Measurements from ENCODE around the gene AQP7.
"Not testable (repeated sequence)": the region's sequence is repeated elsewhere in the genome, so short reads cannot be mapped to it uniquely, and the experiment has no call there.

AQP7 gene

DNA sequence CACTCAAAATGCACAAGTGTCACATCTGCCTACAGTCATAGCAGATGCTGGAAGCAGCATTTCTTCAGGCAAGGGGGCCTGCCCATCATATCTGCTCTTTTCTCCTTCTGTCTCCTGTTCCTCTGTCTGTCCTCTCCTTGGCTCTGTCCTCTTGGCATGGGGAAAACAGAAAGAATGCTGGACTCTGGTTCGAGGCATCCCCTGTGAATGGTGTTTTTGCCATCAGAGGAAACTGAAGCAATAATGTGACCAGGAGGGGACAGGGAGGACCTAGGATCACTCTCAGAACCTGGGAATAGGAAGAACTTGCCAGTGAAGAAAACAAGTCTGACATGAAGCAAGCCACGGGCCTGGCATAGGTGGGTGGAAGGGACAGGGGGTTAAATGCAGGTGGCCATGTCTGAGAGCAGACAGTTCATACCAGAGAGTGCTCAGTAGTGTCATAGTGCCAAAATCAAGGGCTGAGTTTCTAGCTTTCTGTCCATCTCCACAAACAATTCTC lies 35.3 kb downstream of the AQP7 start:
- no peak for DNase-seq

GRCh38 chr9:33364814-33365213 lies 37.6 kb downstream of the AQP7 start:
- not testable (repeated sequence) for DNase-seq

GRCh38 chr9:33364127-33364526 lies 38.2 kb downstream of the AQP7 start:
- no peak for DNase-seq

DNA sequence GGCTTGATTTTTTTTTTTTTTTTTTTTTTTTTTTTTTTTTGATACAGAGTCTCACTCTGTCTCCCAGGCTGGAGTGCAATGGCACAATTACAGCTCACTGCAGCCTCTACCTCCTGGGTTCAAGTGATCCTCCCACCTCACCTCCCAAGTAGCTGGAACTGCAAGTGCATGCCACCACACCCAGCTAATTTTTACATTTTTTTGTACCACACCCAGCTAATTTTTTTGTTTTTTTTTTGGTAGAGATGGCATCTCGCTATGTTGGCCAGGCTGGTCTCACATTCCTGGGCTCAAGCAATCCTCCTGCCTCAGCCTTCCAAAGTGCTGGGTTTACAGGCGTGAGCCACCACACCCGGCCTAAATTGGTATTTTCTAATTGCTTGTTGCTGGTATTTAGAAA lies 43.7 kb downstream of the AQP7 start:
- not testable (repeated sequence) for DNase-seq

- no peak for DNase-seq
Observed at GRCh38 chr9:33355933-33356332, 46.4 kb downstream of the AQP7 start.

- peak; percentile 21 for DNase-seq
Observed at GRCh38 chr9:33354651-33355211, 47.6 kb downstream of the AQP7 start.

GRCh38 chr9:33351547-33351946 lies 50.8 kb downstream of the AQP7 start:
- no peak for DNase-seq

DNA sequence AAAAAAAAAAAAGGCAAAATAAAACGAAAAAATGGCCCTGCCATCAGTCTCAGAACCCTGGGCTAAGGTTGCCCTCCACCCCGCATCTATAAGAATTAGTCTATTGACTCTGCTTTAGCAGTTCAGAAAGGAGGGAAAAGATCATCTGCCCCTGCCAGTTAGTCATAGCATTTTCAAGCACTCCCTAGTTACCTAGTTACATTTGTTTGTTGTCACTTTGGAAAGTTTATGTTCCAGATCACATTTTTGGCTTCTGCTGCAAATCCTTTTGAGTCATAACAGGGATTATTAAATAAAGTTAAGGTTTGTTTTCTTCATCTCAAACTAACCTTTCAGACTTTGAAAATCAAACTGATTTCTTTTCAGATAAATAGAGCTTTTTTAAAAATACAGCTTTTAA lies 52.1 kb downstream of the AQP7 start:
- DNase-seq, result no peak

DNA sequence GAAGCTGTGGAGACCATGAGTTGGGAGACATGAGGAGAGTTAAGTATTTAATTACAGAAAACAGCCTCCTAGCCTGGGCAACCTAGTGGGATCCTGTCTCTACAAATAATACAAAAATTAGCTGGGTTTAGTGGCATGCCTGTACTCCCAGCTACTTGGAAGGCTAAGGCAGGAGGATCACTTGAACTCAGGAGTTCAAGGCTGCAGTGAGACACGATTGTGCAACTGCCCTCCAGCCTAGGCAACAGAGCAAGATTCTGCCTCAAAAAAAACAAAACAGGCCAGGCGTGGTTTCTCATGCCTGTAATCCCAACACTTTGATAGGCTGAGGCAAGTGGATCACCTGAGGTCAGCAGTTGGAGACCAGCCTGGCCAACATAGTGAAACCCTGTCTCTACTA lies 52.6 kb downstream of the AQP7 start:
- DNase-seq, result no peak

DNA sequence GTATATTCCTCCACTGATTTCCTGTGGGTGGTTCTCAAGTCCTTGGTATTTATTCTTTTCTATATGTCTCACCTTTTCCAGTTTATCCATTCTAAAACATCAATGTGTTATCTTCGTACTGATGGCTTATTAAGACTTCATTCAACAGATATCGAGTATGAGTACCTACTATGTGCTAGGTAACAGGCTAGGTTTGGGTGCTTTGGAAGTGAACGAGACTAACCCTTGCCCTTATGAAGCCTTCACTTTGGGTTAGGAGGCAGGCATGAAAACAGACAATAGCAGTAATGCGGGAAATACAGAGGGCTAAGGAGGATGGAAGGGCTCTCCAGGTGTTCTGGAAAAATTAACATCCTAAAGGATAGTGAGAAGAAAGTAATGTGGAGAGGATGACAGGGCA lies 53.4 kb downstream of the AQP7 start:
- DNase-seq, result no peak

GRCh38 chr9:33346564-33346963 lies 55.8 kb downstream of the AQP7 start:
- DNase-seq, result no peak

GRCh38 chr9:33344145-33344544 lies 58.2 kb downstream of the AQP7 start:
- no peak for DNase-seq

GRCh38 chr9:33341182-33341581 lies 61.2 kb downstream of the AQP7 start:
- DNase-seq, result no peak

GRCh38 chr9:33340186-33340585 lies 62.2 kb downstream of the AQP7 start:
- no peak for DNase-seq

Measured in NCI-H2171 treated with DMSO at 0.1 percent for 48 hours (cell line).